ENCODE data around the gene ARID5A. TPM values are rescaled to one million over a fixed set of nuclear protein-coding genes. Genes with fewer than 3 reads are reported as not detected.

ARID5A gene
- total RNA-seq, 1 experiment from 2014 or later = 13.9 TPM

GRCh38 chr2:96517079-96517478 lies 19.5 kb upstream of the ARID5A start (continued):
- TF ChIP-seq ARID4B (CRISPR knock-in tag; IDR thresholded peaks at IDR 0.05; ENCODE audit: borderline replicate concordance) = no peak

- peaks cover 25% of the 10 kb centered on the region for H3K9me3 Mint-ChIP-seq
Observed at GRCh38 chr2:96520231-96520630, 16.3 kb upstream of the ARID5A start.

More at GRCh38 chr2:96520231-96520630, 16.3 kb upstream of the ARID5A start:
- Mint-ChIP-seq H3K36me3 (peaks cover 11% of the 10 kb centered on the region), H3K27ac (no peak overlapping the region), H3K27me3 (ENCODE audit: low read depth) (peaks cover 5% of the 10 kb centered on the region; the same call in 1 of the 2 replicates), H3K4me3 (no peak overlapping the region), H3K4me1 (no peaks in the 10 kb centered on the region)
- TF ChIP-seq ZNF281 (CRISPR knock-in tag; IDR thresholded peaks at IDR 0.05) (no peak), ZNF532 (CRISPR knock-in tag; IDR thresholded peaks at IDR 0.05; ENCODE audit: borderline replicate concordance) (no peak), ZNF671 (CRISPR knock-in tag; IDR thresholded peaks at IDR 0.05) (no peak), ZNF121 (CRISPR knock-in tag; IDR thresholded peaks at IDR 0.05) (no peak), GTF2I (CRISPR knock-in tag; conservative IDR thresholded peaks at IDR 0.05) (no peak), SP1 (CRISPR knock-in tag; conservative IDR thresholded peaks at IDR 0.05) (no peak), OVOL2 (CRISPR knock-in tag; IDR thresholded peaks at IDR 0.05; ENCODE audit: borderline replicate concordance) (no peak), ZNF317 (CRISPR knock-in tag; IDR thresholded peaks at IDR 0.05; ENCODE audit: borderline replicate concordance, low read depth) (no peak), ATF6 (CRISPR knock-in tag; IDR thresholded peaks at IDR 0.05) (no peak), ETV6 (CRISPR knock-in tag; IDR thresholded peaks at IDR 0.05) (no peak)
- CTCF ChIA-PET = interaction anchor here (3.7 kb wide), 1 partner anchor 34 kb away, joined by 12 read pairs; no protein-coding TSS in a partner anchor
- DNase-seq (ENCODE audit: low spot score) (no peak), ATAC-seq (no peak)
- POLR2A ChIA-PET = no interaction called here
